NCI-H2196 (cell line): ENCODE results near the gene SENP8.
"Not testable (repeated sequence)": the region's sequence is repeated elsewhere in the genome, so short reads cannot be mapped to it uniquely, and the experiment has no call there.

ENCODE experiments used
- DNase-seq: peaks from one replicate; lab custom pipeline; 2025; ENCODE audit not compliant: unreplicated experiment; lab: John Stamatoyannopoulos, UW

SENP8 gene

DNA sequence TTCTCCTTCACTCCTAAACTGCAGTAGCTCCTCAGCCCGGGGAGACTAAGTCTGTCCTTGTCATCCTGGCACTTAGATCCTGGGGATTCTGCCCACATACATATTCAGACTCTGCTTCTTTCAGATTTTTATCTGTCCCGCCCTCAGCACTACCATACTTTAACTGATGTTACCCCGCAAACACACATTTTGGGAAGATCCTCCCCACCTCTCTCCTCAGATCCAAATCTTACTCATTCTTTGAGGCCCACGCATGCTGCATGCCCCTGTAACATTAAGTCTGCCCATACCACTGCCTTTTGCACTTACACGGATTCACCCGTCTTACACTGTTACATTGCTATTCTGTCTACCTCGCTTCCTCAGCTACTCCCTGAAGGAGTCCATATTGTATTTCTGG lies 36.1 kb downstream of the SENP8 start:
- no peak for DNase-seq

DNA sequence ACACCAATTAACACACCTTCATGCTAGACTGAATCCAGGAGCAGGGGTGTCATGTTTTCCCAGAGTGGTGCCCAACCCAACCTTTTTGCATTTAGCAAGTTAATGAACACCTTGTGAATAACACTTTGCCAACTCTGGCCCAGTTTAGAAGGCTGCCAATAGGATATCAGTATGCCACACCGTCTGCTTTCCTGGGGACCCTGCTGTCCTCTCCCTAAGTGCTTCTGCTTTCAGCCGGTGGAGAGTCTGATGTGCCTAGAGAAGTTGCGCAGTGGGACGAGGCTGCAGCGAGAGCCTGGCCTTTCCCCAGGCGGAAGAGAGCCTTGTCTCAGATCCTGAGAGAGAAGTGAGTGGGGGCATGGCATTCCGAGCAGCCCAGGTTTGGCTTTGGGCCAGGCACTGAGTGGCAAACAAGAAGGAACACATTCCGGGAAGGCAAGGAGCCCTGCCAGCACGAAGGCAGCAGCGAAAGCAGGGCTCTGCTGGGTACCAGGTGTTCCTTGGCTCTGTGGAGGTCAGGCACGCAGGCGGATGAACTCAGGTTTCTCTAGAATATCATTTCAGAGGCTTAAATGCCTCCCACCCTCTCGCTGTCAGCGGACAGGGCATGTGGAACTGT lies 36.9 kb downstream of the SENP8 start:
- DNase-seq: peak; percentile 69

- DNase-seq: peak; percentile 72
Measured at GRCh38 chr15:72155635-72156616, 37.7 kb downstream of the SENP8 start.

DNA sequence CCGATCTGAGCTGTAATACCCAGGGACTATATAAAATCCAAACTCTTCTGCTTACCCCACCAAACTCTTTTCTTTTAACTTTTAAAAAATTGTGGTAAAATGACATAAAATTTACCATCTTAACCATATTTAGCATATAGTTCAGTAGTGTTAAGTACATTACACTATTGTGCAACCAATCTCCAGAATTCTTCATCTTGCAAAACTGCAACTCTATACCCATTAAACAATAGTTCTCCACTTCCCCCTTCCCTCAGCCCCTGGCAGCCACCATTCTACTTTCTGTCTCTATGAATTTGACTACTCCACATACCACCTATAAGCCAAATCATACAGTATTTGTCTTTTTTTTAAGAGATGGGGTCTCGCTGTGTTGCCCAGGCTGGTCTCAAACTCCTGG lies 38.7 kb downstream of the SENP8 start:
- no peak for DNase-seq

DNA sequence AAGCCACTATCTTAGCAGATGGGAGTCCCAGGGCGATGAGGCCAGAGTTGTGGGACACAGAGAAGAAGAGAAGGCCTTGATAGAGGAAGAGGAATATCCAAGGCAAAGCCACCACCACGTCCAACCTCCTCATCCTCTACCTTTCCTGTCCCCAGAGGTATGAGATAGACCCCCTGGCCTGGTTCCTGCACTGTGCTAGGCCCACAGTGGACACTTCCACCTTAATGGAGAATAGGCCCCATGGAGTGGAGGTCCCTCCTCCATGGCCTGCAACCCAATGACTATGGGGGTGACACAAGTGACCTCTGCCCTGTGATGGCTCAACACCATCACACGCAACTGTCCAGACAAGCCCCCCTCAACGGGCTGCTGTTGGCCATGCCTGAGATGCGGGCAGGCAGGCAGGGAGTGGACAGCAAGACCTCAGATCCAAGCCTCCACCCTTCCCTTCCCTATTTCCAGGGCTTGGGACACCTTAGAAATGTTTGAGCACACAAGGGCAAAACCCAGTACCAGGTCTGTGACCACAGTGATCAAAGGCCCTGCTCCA lies 42.6 kb downstream of the SENP8 start:
- no peak for DNase-seq

- no peak for DNase-seq
Measured at GRCh38 chr15:72161361-72162132, 43.3 kb downstream of the SENP8 start.

- no peak for DNase-seq
Measured at GRCh38 chr15:72162569-72162968, 44.4 kb downstream of the SENP8 start.

DNA sequence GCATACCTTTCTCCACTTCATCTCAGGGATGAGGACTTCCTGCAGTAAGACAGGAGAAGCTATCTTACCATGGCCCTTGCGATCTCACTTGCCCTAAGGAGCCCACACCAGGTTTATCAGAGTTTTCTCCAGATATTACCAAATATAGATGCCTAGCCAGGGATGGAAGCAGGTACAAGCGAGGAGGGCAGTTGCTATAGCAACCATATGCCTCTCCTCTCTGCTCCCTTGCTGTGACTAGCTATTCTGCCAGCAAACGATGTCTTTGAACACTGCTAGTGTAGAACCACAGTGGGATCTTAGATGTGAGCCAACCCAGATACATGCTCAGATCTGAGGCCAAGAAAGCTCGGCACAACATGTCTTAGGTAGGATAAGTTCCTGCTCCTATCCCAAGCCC lies 45.5 kb downstream of the SENP8 start:
- no peak for DNase-seq

DNA sequence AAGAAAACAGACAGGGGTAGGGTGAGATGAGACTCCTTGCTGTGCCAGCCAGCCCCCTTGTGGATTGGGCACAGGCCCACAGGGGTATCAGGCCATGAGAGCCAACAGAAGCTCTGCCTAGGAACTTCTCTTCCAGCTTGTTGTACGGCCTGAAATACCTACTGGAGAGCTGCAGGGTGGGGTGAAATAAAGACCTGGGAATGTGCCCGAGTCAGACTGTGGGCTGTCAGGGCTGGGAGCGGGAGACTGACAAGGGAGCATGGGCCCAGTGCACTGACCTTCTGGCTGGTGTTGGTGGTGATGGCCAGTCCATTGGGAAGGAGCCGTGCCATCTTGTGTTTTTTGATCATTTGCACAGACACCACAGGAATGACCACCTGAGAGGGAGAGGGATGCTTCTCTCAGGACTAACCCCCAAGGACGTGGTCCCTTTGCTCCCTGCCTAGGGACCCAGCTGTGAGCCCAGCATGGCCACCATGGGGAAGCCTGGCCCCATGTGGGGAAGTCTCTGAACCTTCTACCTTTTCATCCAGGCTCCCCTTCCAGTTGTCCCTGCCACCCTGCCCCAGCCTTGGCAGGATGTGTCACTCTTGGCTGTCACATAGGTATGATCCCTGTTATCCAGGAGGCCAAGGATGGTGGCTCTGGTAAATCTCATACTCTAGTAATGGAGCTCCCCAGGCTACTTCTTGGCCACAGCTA lies 48.7 kb downstream of the SENP8 start:
- DNase-seq: no peak

DNA sequence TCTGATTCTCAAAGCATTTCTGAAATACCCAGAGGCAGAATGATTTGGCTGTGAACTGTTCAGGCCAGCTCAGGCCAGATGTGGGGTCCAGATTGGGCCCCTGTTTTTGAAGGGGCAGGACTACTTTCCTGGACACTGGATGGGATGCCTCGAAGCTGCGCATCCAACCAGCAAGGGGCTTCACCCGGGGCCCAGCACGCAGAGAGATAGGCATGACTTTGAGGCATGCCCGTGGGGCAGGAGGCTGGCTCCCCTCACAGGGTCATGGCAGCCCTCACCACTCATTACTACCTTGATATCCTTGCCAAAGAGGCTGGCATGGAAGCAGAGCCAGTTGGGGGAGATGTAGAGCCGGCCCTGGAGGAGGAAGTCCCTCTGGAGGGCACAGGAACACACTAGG lies 49.2 kb downstream of the SENP8 start:
- DNase-seq: no peak

DNA sequence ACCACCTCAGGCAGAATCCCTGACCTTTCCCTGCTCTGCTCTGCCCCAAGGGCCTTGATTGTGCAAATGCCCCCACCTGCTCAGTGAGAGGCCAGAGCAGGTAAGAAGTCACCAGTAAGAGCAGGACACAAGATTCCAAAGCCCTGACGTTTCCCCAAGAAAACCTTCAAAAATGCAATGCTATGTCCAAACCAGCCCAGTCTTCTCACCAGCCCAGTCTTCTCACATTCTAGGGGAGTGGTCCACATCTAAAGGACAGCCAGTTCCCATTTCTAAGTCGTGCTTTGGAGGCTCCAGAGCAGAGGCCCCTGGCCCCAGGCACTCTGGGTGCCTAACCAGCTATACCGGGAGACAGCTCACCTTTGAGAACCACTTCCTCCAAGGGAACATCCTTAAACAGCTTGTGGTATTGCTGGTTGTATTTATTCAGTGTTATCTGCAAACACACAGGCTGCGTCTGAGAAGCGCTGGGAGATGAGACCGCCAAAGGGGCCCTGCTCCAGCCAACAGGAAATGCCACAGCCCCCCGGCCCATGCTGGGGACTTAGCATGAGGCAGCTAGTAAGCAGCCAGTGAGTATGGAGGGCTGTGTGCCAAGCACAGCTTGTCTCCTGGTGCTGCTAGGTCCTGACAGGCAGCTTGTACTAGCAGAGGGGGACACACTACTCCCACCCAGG lies 50.1 kb downstream of the SENP8 start:
- no peak for DNase-seq

GRCh38 chr15:72168808-72169190 lies 50.6 kb downstream of the SENP8 start:
- DNase-seq: no peak

- peak; percentile 25 for DNase-seq
Measured at GRCh38 chr15:72169236-72169920, 51.2 kb downstream of the SENP8 start.

DNA sequence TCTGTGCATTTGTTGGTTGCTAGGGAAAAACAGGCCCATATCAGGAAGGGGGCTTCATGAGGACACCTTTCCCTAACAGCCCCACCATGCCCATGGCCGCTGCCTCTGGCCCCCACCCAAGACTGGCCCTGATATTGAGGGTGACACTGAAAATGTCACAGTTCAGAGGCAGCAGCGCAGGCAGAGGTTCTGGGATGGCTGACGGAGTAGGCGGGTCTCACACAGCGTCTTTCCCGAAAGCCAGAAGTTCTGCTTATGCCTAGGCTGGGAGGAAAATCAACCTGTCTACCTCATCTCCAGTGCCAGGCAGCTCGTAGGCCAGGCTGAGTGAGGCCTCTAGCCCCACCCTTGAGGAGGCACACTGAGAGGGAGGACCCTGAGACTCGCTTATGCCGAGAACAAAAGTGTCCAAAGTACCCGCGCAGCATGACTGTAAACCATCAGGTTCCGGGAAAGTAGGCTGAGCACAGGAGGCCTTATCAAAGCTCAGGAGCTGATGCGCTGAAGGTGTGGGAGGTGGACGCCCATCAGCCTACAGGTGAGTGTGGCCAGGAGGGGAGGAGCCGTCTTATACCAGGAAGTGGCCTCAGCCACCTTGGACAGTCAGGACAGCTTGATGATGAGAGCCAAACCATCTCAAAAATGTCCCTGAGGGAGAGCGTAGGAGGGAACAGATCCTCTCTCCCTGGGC lies 51.9 kb downstream of the SENP8 start:
- DNase-seq: no peak

DNA sequence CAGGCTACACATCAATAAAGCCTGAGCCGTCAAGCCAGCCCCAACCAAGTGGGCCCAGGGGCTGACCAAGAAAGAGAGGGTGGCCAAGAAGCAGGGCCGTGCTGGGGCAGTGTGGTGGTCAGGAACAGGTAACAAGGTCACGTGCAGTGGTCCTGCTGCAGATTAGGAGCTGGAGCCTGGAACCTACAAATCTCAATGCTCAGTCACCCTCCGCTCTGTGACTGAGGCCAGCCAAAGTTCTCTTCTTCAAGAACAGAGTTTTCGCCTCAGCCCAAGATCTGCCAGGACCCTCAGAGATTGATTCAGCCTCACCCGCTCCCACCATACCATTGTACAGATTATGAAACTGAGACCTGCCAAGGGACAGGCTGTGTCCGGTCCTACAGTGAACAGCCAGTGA lies 52.5 kb downstream of the SENP8 start:
- no peak for DNase-seq

- not testable (repeated sequence) for DNase-seq
Measured at GRCh38 chr15:72171978-72172377, 53.8 kb downstream of the SENP8 start.

GRCh38 chr15:72172796-72173195 lies 54.6 kb downstream of the SENP8 start:
- no peak for DNase-seq

DNA sequence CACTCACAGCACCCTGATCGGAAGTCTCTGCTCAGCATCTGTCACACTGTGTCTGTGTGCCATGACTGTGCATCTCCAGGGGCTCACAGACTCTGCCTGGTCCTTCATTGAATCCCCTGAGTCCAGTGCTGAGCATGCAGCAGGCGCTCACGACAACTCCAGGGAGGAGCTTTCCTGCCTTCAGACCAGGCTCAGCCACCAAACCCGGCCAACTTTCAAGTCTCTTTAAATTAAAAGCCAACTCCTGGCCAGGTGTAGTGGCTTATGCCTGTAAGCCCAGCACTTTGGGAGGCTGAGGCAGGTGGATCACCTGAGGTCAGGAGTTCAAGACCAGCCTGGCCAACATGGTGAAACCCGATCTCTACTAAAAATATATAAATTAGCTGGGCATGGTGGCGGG lies 55.2 kb downstream of the SENP8 start:
- DNase-seq: no peak
